ENCODE results near the gene NPDC1.
A peak's percentile ranks its signal among the peaks of the same experiment; 100 is the strongest.
"Not testable (repeated sequence)": the region's sequence is repeated elsewhere in the genome, so short reads cannot be mapped to it uniquely, and the experiment has no call there.

The NPDC1 gene

DNA sequence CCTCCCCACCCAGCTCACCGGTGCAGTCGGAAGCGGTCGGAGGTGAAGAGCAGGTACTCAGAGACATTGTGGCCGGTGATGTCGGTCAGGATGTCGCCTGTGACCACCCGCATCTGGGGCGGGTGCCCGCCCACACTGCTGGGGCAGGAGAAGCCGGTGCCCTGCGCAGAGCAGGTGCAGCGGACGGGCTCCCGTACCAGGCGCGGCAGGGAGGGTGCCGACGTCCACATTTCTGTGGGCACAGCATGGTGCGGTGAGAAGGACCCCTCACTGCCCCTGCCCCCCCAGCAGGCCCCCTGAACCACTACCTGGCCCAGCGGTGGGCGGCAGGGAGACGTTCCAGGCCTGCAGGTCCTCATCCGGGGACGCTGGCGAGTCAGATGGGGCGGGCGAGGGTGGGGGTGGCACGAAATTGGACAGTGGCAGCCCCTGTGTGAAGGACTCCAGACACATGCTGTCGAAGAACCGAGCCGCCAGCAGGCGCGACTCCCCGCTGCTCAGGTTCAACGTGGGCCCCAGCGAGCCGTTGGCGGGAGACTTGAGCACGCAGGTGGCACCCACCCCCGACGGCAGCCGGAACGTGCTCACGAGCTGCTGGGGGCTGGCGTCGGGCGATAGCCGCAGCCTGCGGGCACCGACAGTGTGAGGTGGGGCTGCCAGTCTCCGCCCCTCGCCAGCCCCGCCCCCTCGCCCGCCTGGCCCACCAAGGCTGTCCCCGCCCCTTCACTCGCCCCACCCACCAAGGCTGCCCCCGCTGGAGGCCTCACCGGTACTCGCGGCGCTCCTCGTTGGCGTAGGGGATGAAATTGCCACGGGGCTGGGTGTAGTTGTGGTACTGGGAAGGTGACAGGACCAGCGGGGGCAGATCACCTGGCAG, 33.0 kb downstream of the NPDC1 start:
- DNase-seq (ENCODE audit: low read depth in 1 of 2, low spot score in 1 of 2), result no peak
- no peak for TF ChIP-seq JUND (IDR thresholded peaks at IDR 0.05; ENCODE audit: low read depth)
- in situ Hi-C loops (cut with HindIII; ENCODE audit: low pct_unique_long_range_greater_than_20kb, low sequenced_read_pairs), result no loop called here

DNA sequence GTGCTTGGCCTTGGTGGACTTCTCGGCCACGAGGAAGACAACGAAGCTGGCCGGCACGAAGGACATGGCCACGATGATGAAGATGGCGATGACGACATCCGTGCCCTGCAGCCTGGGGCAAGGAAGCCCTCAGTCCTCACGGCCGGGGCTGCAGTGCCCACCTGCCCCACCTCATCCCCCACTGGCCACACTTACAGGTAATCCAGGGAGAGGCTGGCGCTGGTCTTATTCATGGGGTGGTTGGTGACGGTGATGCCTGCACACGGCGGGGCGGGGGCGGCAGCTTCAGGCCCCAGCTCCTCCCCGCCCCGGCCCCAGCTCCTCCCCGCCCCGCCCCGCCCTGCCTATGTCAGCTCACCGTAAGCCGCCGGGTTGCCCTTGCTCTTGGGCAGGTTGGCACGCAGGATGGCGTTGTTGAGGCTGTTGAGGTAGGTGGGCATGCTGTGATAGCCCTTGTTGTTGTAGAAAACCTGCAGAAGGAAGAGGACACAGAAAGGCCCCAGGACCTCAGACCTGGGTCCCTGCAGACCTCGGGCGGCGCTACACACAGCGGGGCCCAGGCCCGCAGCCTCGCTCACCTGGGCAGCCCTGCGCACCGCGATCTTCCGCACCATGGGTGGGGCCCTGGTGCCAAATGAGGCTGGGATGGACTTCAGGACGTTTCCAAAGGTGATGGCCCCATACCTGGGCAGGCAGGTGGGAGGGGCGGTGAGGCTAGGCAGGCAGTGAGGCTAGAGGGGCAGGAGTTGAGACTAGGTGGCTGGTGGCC, 33.9 kb downstream of the NPDC1 start:
- TF ChIP-seq JUND (IDR thresholded peaks at IDR 0.05; ENCODE audit: low read depth), result no peak
- DNase-seq (ENCODE audit: low read depth in 1 of 2, low spot score in 1 of 2), result no peak
- in situ Hi-C loops (cut with HindIII; ENCODE audit: low pct_unique_long_range_greater_than_20kb, low sequenced_read_pairs), result no loop called here

DNA sequence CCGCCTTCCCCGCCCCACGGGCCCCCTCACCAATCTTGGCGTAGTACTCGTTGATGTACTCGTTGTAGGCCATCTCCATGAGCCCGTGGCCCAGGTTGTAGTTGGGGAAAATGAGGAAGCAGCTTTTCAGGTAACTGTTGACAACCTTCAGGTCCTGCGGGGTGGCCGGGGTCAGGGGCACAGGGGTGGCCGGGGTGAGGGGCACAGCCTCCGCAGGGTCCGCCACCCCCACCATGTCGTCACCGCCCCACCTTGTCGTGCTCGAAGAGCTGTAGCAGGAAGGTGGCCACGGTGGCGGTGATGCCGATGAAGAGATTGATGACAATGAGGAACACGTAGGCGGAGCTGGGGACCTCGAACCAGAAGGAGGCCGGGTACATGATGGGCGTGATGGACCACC, 34.8 kb downstream of the NPDC1 start:
- TF ChIP-seq JUND (IDR thresholded peaks at IDR 0.05; ENCODE audit: low read depth), result no peak
- no peak for DNase-seq (ENCODE audit: low read depth in 1 of 2, low spot score in 1 of 2)
- in situ Hi-C loops (cut with HindIII; ENCODE audit: low pct_unique_long_range_greater_than_20kb, low sequenced_read_pairs), result no loop called here

DNA sequence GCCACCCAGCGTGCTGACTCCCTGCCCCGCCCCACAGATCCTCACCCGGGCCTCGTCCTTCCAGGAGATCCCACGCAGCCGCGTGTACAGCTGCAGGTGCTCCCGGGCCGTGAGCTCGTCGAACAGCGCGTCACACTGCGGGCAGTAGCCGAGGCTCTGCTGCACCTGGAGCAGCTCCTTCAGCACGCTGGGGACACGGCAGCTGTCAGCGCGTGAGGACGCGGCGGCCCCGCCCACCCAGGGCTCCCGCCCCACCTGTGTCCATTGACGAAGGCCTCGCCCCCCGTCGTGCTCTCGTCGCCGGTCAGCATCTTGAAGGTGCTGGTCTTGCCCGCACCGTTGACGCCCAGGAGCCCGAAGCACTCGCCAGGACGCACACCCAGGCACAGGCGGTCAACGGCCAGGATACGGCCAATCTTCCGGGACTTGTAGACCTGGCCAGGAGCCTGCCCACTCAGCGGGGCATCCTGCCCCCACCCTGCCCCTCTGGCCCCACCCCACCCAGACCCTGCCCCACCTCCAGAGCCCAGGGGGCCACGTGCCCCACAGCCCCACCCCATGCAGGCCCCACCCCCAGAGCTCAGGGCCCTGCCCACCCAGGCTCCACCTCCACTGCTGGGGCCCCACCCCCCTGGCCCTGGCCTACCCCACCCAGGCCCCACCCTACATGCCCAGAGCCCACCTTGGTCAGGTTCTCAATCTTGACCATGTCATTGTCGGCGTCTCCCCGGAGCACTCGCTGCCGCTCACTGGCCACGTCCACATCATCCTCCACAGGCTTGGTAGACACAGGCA, 35.8 kb downstream of the NPDC1 start:
- in situ Hi-C loops (cut with HindIII; ENCODE audit: low pct_unique_long_range_greater_than_20kb, low sequenced_read_pairs), result no loop called here
- DNase-seq (ENCODE audit: low read depth in 1 of 2, low spot score in 1 of 2), result no peak
- TF ChIP-seq JUND (IDR thresholded peaks at IDR 0.05; ENCODE audit: low read depth), result no peak

DNA sequence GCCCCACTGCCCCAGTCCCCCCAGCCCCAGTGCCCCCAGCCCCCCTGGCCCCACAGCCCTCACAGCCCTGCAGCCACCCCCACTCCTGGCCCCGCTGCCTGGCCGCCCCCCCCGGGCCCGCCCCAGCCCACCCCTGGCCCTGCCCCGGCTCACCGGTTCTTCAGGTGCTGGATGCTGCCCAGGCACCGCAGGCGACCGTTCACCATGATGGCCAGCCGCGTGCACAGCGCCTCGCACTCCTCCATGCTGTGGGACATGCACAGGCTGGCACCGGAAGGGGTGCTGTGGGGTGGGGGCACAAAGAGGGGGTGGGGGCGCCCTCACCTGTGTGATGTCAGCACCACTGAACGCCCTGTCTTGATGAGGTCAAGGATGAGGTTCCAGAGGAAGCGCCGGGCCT, 36.8 kb downstream of the NPDC1 start:
- TF ChIP-seq JUND (IDR thresholded peaks at IDR 0.05; ENCODE audit: low read depth), result no peak
- in situ Hi-C loops (cut with HindIII; ENCODE audit: low pct_unique_long_range_greater_than_20kb, low sequenced_read_pairs), result no loop called here
- no peak for DNase-seq (ENCODE audit: low read depth in 1 of 2, low spot score in 1 of 2)

DNA sequence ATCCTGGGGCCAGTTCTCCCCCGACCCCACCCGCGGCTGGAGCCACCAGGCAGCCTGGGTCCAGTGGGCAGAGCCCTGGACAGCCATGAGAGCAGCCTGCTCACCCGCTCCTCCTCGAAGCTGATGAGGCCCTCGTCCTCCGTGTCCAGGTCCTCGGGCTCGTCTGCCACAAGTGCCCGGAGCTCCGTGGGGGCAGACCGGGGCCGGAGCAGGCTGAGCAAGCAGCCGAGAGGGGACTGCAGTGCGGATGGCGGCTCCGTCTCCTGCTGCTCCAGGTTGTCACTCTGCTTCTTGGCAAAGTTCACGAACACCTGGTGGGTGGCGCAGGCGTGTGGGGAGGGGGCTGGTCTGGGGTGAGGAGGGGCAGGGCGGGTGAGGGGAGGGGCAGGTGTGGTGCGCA, 37.7 kb downstream of the NPDC1 start:
- TF ChIP-seq JUND (IDR thresholded peaks at IDR 0.05; ENCODE audit: low read depth), result no peak
- in situ Hi-C loops (cut with HindIII; ENCODE audit: low pct_unique_long_range_greater_than_20kb, low sequenced_read_pairs), result no loop called here
- DNase-seq (ENCODE audit: low read depth in 1 of 2, low spot score in 1 of 2), result no peak

DNA sequence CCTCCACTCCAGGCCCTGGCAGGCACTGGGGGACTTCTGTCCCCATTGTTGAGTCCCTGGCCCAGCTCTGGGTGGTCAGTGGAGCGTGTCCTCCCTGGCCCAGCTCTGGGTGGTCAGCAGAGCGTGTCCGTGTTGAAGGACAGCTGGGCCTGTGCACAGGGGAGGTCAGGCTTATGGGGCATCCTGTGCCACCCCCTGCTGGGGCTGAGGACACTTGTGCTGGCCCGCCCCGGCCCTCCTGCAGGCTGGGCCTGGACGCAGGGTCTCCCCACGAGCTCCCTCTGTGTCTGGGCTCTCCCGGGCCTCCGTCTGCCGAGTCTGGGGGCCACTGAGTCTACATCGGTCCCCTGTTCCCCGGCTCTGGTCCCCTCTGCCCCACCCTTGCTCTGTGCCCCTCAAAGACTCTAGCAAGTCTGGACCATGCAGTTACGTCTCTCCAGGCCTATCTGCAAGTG, 38.1 kb downstream of the NPDC1 start:
- no peak for TF ChIP-seq JUND (IDR thresholded peaks at IDR 0.05; ENCODE audit: low read depth)
- no peak for DNase-seq (ENCODE audit: low read depth in 1 of 2, low spot score in 1 of 2)
- in situ Hi-C loops (cut with HindIII; ENCODE audit: low pct_unique_long_range_greater_than_20kb, low sequenced_read_pairs), result no loop called here

DNA sequence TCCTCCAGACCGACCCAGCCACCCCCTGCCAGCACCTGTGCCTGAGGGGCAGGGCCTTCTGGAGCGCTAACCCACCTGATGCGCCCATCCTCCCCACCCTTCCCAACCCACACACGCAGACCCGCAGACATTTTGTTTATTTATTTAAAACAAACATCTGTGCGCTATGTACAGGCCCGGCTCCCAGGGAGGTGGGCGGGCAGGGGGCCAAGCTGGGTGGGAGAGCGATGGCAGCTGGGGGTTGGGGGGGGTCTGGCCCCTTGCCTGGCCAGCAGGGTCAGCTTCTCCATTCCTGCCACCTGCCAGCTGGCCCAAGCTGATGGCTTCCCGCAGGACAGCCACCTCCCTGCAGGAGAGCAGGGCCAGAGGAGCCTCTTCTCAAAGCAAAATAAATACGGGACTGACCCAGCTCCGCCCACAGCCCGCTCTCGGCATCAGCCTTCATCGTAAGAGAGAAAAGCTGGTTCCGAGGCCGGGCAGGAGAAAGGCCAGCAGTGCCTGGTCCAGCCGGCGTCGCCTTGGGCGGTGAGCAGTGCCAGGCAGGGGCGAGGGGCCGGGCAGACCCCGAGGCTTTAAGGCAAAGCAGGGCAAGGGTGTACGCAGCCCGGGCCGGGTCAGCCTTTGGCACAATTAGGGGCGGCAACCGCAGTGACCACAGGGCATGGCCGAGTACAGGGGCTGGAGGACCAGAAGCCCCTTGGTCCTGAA, 38.7 kb downstream of the NPDC1 start:
- in situ Hi-C loops (cut with HindIII; ENCODE audit: low pct_unique_long_range_greater_than_20kb, low sequenced_read_pairs), result no loop called here
- no peak for TF ChIP-seq JUND (IDR thresholded peaks at IDR 0.05; ENCODE audit: low read depth)
- DNase-seq (ENCODE audit: low read depth in 1 of 2, low spot score in 1 of 2), result no peak

DNA sequence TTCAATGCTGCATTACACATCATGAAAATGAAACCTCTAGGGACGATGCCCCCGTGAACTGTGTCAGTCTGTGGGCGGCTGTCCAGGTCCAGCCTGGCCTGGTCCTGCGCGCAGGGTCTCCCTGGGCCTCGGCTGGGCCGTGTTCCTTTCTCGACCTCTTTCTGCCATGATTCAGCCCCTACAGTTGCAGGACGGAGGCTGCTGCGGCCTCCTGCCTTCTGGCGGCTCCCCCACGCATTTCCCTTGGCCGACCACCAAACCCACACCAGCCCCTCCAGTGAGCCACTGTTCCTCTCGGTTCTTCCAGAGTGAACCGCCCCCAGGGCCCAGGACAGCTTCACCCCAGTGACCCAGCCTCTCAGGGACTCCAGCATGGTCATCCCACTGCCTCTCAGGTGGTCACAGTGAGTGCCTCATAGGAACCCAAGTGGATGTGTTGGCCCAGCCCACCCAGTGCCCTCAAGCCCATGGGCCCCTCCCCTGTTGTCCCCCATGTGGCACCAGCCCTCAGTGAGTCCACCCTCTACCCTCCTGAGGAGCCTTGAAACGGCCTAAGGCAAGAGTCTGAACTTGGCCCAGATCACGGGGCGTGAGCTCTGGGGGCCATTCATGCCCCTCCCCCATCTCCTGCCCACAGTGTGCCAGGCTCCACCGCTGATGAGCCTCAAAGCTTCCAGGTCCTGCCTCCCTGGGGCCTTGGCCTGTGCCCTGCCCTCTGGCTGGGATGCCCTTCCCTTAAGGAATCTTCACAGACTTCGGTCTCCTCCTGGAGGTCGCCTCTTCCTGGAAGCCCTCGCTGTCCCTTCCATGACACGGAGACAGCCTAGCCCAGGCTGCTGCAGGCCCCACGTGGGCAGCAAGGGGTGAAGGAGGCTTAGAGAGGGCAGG, 39.6 kb downstream of the NPDC1 start:
- in situ Hi-C loops (cut with HindIII; ENCODE audit: low pct_unique_long_range_greater_than_20kb, low sequenced_read_pairs), result no loop called here
- DNase-seq (ENCODE audit: low read depth in 1 of 2, low spot score in 1 of 2), result no peak
- TF ChIP-seq JUND (IDR thresholded peaks at IDR 0.05; ENCODE audit: low read depth), result no peak

DNA sequence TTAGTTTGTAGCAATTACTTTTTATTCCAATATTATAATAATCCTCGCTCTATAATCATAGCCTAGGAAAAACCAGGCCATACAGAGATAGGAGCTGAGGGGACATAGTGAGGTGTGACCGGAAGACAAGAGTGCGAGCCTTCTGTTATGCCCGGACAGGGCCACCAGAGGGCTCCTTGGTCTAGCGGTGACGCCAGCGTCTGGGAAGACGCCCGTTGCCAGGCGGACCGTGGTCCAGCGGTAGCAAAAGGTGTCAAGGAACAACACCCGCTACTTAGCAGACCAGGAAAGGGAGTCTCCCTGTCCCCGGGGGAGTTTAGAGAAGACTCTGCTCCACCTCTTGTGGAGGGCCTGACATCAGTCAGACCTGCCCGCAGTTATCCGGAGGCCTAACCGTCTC, 41.7 kb downstream of the NPDC1 start:
- DNase-seq (ENCODE audit: low read depth in 1 of 2, low spot score in 1 of 2), result peak in 1 of 2 experiments; percentile 51
- in situ Hi-C loops (cut with HindIII; ENCODE audit: low pct_unique_long_range_greater_than_20kb, low sequenced_read_pairs), result not testable (repeated sequence)

DNA sequence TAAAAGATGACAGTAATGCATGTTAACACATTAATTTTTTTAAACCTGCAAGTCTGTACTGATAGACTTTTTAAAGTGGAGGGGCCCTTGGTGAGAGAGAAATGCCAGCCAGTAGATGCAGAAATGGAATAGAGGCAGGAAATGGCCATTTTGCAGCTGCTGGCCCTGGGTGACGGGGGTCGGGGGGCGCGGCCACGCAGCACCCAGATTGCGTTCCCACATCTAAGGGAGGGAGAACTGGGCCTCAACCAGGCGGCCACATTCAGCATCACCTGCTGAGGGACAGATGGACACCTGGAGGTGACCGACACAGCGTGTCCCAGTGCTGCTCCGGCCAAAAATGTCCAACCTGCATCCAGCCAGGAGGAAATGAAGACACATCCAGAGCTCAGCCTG, 43.3 kb downstream of the NPDC1 start:
- in situ Hi-C loops (cut with HindIII; ENCODE audit: low pct_unique_long_range_greater_than_20kb, low sequenced_read_pairs), result no loop called here
- no peak for DNase-seq (ENCODE audit: low read depth in 1 of 2, low spot score in 1 of 2)
- no peak for TF ChIP-seq JUND (IDR thresholded peaks at IDR 0.05; ENCODE audit: low read depth)
